Omental fat pad (tissue), 4 donors: ENCODE results near the gene NMT1. TPM values are rescaled to one million over a fixed set of nuclear protein-coding genes. Genes with fewer than 3 reads are reported as not detected.

Experiments used
- ATAC-seq: fragments of 150-250 bp; one replicate; pipeline ENCODE4 v1.9.1; 2016; ENCODE audit warnings: mild to moderate bottlenecking, moderate library complexity; ENCODE audit not compliant: low FRiP score
- DNase-seq: peaks from one replicate; pipeline ENCODE4 v3.0.0-alpha.2; 2019; ENCODE audit warnings: low spot score
- CTCF ChIP-seq, 3 donors: fragments of 450-650 bp; IDR thresholded peaks; one replicate each; pipeline ENCODE4 v1.5.1; 2016 to 2017; ENCODE audit warnings: antibody characterized with exemption in 3 of 3, mild to moderate bottlenecking in 3 of 3, moderate library complexity in 2 of 3
- small RNA-seq: library from RNA; depleted of rRNA; stranded (forward); fragments of <200 nt; gene quantifications from one replicate; pipeline ENCODE3, GENCODE V24; 2016
- total RNA-seq, 4 donors: library from RNA; depleted of rRNA; stranded (reverse); fragments of >200 nt; gene quantifications; one replicate each; pipeline ENCODE4 v1.1.0, GENCODE V29; 2016

The NMT1 gene
- total RNA-seq, 4 donors from 2014 or later, result 57.3 to 101 (median 78.1) TPM

- ATAC-seq (peak; percentile 16), DNase-seq (no peak)
- peak in 1 of 3 donors; percentile 24 for TF ChIP-seq CTCF (IDR thresholded peaks at IDR 0.05)
Observed at GRCh38 chr17:45149037-45149668, 88.0 kb downstream of the NMT1 start.

- peak; percentile 18 for ATAC-seq
Observed at GRCh38 chr17:45149669-45150664, 88.8 kb downstream of the NMT1 start.

GRCh38 chr17:45150911-45151809, 90.0 kb downstream of the NMT1 start:
- ATAC-seq (no peak), DNase-seq (no peak)
- no peak for TF ChIP-seq CTCF (IDR thresholded peaks at IDR 0.05)

More at GRCh38 chr17:45149669-45150664, 88.8 kb downstream of the NMT1 start:
- DNase-seq, result no peak
- TF ChIP-seq CTCF (IDR thresholded peaks at IDR 0.05), result no peak

GRCh38 chr17:45155029-45155428, 93.9 kb downstream of the NMT1 start:
- ATAC-seq (no peak), DNase-seq (no peak)
- no peak for TF ChIP-seq CTCF (IDR thresholded peaks at IDR 0.05)

- DNase-seq, result no peak
- ATAC-seq, result no peak
- no peak for TF ChIP-seq CTCF (IDR thresholded peaks at IDR 0.05)
Observed at GRCh38 chr17:45155483-45155882, 94.4 kb downstream of the NMT1 start.

- no peak for DNase-seq
- TF ChIP-seq CTCF (IDR thresholded peaks at IDR 0.05), result no peak
- no peak for ATAC-seq
Observed at GRCh38 chr17:45156242-45156641, 95.1 kb downstream of the NMT1 start.

Small RNA genes lying within 50 kb of the gene (small RNA-seq; reads per million reads assigned to genes)
- gene MIR6784 (0.52 reads per million), gene RF00019 (not detected)

Other genes with a start within 250 kb of the NMT1 start
- gene GJC1, start 231.0 kb upstream of the NMT1 start, total RNA-seq, result 10 to 100 TPM in 3 of 4 donors, 1 to 10 TPM in 1; 7.4 to 32.3 (median 14.5) TPM
- gene HIGD1B, start 213.4 kb upstream of the NMT1 start, total RNA-seq, result 10 to 100 TPM in 1 of 4 donors, 1 to 10 TPM in 3; 2.1 to 17.8 (median 3.0) TPM
- gene EFTUD2, start 161.9 kb upstream of the NMT1 start, total RNA-seq, result 100 to 1,000 TPM in 1 of 4 donors, 10 to 100 TPM in 3; 62.5 to 131 (median 75.0) TPM
- 1 to 10 TPM; 1.4 to 4.1 (median 2.9) TPM for gene GFAP, start 145.8 kb upstream of the NMT1 start, total RNA-seq
- gene KIF18B, start 113.5 kb upstream of the NMT1 start, total RNA-seq, result under 1 TPM in 1 of 4 donors, not detected in 3; 0.72 TPM
- gene C1QL1, start 93.0 kb upstream of the NMT1 start, total RNA-seq, result 10 to 100 TPM in 2 of 4 donors, 1 to 10 TPM in 1, not detected in 1; 9.2 to 24.2 (median 10.4) TPM
- gene DCAKD, start 9.7 kb upstream of the NMT1 start, total RNA-seq, result 10 to 100 TPM; 22.7 to 36.4 (median 25.2) TPM
- gene PLCD3, start 71.2 kb downstream of the NMT1 start, total RNA-seq, result 10 to 100 TPM; 35.4 to 68.4 (median 44.2) TPM
- gene ACBD4, start 74.4 kb downstream of the NMT1 start, total RNA-seq, result 10 to 100 TPM in 2 of 4 donors, 1 to 10 TPM in 2; 6.4 to 23.2 (median 8.5) TPM
- gene HEXIM1, start 87.2 kb downstream of the NMT1 start, total RNA-seq, result 10 to 100 TPM; 21.9 to 31.0 (median 24.3) TPM
- 1 to 10 TPM; 1.4 to 9.3 (median 3.9) TPM for gene HEXIM2, start 100.6 kb downstream of the NMT1 start, total RNA-seq
- 10 to 100 TPM; 19.7 to 56.4 (median 38.8) TPM for gene FMNL1, start 160.6 kb downstream of the NMT1 start, total RNA-seq
- under 1 TPM in 1 of 4 donors, not detected in 3; 0.65 TPM for gene SPATA32, start 200.8 kb downstream of the NMT1 start, total RNA-seq